ENCODE measurements around the gene KRTAP9-7. TPM values are rescaled to one million over a fixed set of nuclear protein-coding genes. Genes with fewer than 3 reads are reported as not detected.
A peak's percentile ranks its signal among the peaks of the same experiment; 100 is the strongest.

The KRTAP9-7 gene
- total and polyA plus RNA-seq, 2 experiments from 2014 or later = not detected

- Histone ChIP-seq H3K27me3 (ENCODE audit: insufficient read depth) (no peaks in the 10 kb centered on the region), H3K9me2 (ENCODE audit: insufficient read depth) (no peaks in the 10 kb centered on the region), H3K36me3 (ENCODE audit: insufficient read depth) (no peaks in the 10 kb centered on the region; the same call in 1 of the 2 replicates), H2AFZ (0 out of 2 replicates have a peak overlapping the region, but pooled peaks have one; percentile 23), H3K4me3 (no peak overlapping the region), H3K27ac (ENCODE audit: low read depth) (no peak overlapping the region), H3K79me2 (replicated peaks; ENCODE audit: insufficient read depth) (no peaks in the 10 kb centered on the region), H3K4me1 (ENCODE audit: insufficient read depth) (no peaks in the 10 kb centered on the region), H4K20me1 (replicated peaks; ENCODE audit: insufficient read depth) (no peaks in the 10 kb centered on the region), H3F3A (replicated peaks; ENCODE audit: low read depth) (no peaks in the 10 kb centered on the region), H3K4me2 (no peak overlapping the region)
- Mint-ChIP-seq H3K4me1 (no peaks in the 10 kb centered on the region), H3K36me3 (ENCODE audit: low read depth) (no peaks in the 10 kb centered on the region), H3K27ac (0 out of 2 replicates have a peak overlapping the region, but pooled peaks have one; percentile 1), H3K27me3 (ENCODE audit: insufficient read depth, low read depth, poor library complexity) (peaks cover 2% of the 10 kb centered on the region), H3K9me3 (no peaks in the 10 kb centered on the region; the same call in 2 of the 3 replicates), H3K4me3 (no peak overlapping the region)
- no peak for TF ChIP-seq NANOG (IDR thresholded peaks at IDR 0.05; ENCODE audit: borderline replicate concordance)
- no peak for TF ChIP-seq CREB1 (CRISPR knock-in tag; IDR thresholded peaks at IDR 0.05; ENCODE audit: low read depth)
- no peak for TF ChIP-seq EZH2 (IDR thresholded peaks at IDR 0.05; ENCODE audit: low read depth, unreplicated experiment)
- TF ChIP-seq, protein P1, sequence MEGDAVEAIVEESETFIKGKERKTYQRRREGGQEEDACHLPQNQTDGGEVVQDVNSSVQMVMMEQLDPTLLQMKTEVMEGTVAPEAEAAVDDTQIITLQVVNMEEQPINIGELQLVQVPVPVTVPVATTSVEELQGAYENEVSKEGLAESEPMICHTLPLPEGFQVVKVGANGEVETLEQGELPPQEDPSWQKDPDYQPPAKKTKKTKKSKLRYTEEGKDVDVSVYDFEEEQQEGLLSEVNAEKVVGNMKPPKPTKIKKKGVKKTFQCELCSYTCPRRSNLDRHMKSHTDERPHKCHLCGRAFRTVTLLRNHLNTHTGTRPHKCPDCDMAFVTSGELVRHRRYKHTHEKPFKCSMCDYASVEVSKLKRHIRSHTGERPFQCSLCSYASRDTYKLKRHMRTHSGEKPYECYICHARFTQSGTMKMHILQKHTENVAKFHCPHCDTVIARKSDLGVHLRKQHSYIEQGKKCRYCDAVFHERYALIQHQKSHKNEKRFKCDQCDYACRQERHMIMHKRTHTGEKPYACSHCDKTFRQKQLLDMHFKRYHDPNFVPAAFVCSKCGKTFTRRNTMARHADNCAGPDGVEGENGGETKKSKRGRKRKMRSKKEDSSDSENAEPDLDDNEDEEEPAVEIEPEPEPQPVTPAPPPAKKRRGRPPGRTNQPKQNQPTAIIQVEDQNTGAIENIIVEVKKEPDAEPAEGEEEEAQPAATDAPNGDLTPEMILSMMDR (conservative IDR thresholded peaks at IDR 0.05; ENCODE audit: low read depth in 2 of 2) = no peak
- TF ChIP-seq, protein P2, sequence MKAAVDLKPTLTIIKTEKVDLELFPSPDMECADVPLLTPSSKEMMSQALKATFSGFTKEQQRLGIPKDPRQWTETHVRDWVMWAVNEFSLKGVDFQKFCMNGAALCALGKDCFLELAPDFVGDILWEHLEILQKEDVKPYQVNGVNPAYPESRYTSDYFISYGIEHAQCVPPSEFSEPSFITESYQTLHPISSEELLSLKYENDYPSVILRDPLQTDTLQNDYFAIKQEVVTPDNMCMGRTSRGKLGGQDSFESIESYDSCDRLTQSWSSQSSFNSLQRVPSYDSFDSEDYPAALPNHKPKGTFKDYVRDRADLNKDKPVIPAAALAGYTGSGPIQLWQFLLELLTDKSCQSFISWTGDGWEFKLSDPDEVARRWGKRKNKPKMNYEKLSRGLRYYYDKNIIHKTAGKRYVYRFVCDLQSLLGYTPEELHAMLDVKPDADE (IDR thresholded peaks at IDR 0.05) = no peak
- no peak for TF ChIP-seq REST (IDR thresholded peaks at IDR 0.05; ENCODE audit: unreplicated experiment)
- no peak for TF ChIP-seq ZNF462 (CRISPR knock-in tag; IDR thresholded peaks at IDR 0.05)
- no peak for TF ChIP-seq EZH2phosphoT487 (IDR thresholded peaks at IDR 0.05; ENCODE audit: unreplicated experiment)
- TF ChIP-seq ZNF331 (CRISPR knock-in tag; IDR thresholded peaks at IDR 0.05; ENCODE audit: low read depth) = no peak
- no peak for TF ChIP-seq JUNB (IDR thresholded peaks at IDR 0.05; ENCODE audit: unreplicated experiment)
- no peak for TF ChIP-seq POLR2AphosphoS5 (IDR thresholded peaks at IDR 0.05; ENCODE audit: low read depth)
- no peak for TF ChIP-seq ZNF114 (CRISPR knock-in tag; IDR thresholded peaks at IDR 0.05)
- no peak for TF ChIP-seq STAT1 (IDR thresholded peaks at IDR 0.05; ENCODE audit: unreplicated experiment)
- no peak for DNase-seq (ENCODE audit: low spot score)
- ATAC-seq = no peak
Observed at GRCh38 chr17:41301204-41301790, 25.8 kb downstream of the KRTAP9-7 start.

Measured in GM23338 (cell line).